Activated naive CD4-positive, alpha-beta T cell treated with anti-CD3 and anti-CD28 coated beads, Interleukin-2, amount 10 ng/mL, durations not matched to agents 7 days and 5 days (primary cell): Measurements from ENCODE around the gene PPP2R5A.

Experiments
- CTCF ChIA-PET: fragments of 350-600 bp; sonication (Branson Sonifier 250); formaldehyde crosslinking; loops from one replicate; lab custom pipeline; 2021; ENCODE audit warnings: antibody characterized with exemption; lab: Charles Lee
- DNase-seq: peaks from one replicate; pipeline ENCODE4 v3.0.0-alpha.2; 2020
- H3K27ac Mint-ChIP-seq: one replicate; pipeline ENCODE4 v1.8.0; 2021; ENCODE audit warnings: mild to moderate bottlenecking, moderate library complexity, mixed read lengths
- H3K27me3 Mint-ChIP-seq: one replicate; pipeline ENCODE4 v1.8.0; 2021; ENCODE audit warnings: mild to moderate bottlenecking, mixed read lengths
- H3K36me3 Mint-ChIP-seq: one replicate; pipeline ENCODE4 v1.8.0; 2021; ENCODE audit warnings: mixed read lengths
- H3K4me1 Mint-ChIP-seq: one replicate; pipeline ENCODE4 v1.8.0; 2021; ENCODE audit warnings: mixed read lengths
- H3K4me3 Mint-ChIP-seq: one replicate; pipeline ENCODE4 v1.8.0; 2021; ENCODE audit warnings: mild to moderate bottlenecking, moderate library complexity, mixed read lengths
- H3K9me3 Mint-ChIP-seq: one replicate; pipeline ENCODE4 v1.8.0; 2021; ENCODE audit warnings: mixed read lengths

Gene PPP2R5A

DNA sequence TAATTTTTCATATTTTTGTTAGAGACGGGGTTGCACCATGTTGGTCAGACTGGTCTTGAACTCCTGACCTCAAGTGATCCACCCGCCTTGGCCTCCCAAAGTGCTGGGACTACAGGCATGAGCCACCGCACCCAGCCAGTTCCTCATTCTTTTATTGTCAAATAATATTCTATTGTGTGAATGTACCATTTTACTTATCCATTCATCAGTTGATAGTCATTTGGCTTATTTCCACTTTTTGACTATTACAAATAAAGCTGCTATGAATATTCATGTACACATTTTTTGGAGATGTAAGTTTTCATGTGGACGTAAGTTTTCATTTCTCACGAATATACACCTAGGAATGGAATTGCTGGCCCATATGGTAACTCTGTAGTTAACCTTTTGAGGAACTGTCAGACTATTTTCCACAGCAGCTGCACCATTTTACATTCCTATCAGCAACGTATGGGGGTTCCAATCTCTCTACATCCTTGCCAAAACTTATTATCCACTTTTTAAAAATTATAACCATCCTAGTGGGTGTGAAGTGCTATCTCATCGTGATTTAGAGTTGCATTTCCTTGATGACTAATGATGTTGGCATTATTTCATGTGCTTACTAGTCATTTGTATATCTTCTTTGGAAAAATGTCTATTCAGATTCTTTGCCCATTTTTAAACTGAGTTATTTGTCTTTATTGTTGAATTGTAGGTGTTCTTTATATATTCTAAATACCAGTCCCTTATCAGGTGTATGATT lies 116.8 kb downstream of the PPP2R5A start:
- CTCF ChIA-PET, result interaction anchor here (0.7 kb wide), 1 partner anchor 90 kb away, joined by 3 read pairs; no protein-coding TSS in a partner anchor
- Mint-ChIP-seq H3K27ac (no peak overlapping the region), H3K27me3 (no peaks in the 10 kb centered on the region), H3K4me3 (no peak overlapping the region), H3K9me3 (peaks cover 5% of the 10 kb centered on the region), H3K36me3 (peaks cover 54% of the 10 kb centered on the region), H3K4me1 (no peaks in the 10 kb centered on the region)
- no peak for DNase-seq

DNA sequence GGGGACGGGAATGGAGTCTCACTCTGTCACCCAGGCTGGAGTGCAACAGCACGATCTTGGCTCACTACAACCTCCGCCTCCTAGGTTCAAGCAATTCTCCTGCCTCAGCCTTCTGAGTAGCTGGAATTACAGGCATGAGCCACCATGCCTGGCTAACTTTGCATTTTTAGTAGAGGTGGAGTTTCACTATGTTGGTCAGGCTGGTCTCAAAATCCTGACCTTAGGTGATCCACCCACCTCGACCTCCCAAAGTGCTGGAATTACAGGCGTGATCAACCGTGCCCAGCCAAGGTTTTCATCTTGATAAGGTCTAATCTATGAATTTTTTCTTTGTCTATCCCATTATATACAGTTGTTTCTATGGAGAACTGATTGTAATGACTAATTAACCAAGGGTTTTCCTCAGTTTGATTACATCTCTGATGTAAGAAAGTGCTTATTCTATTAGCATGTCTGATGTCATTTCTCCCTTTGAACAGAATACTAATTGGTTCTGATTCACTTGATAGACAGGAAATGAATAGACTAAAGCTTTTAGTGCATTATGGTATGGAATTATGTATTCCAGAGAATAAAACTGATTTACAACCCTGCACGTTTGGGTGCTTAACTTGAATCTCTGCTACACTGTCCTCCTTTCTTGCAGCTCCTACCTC lies 117.6 kb downstream of the PPP2R5A start:
- Mint-ChIP-seq H3K36me3 (peaks cover 52% of the 10 kb centered on the region), H3K27me3 (no peaks in the 10 kb centered on the region), H3K4me1 (no peaks in the 10 kb centered on the region), H3K4me3 (no peak overlapping the region), H3K9me3 (no peaks in the 10 kb centered on the region), H3K27ac (no peak overlapping the region)
- no peak for DNase-seq
- CTCF ChIA-PET, result no interaction called here

DNA sequence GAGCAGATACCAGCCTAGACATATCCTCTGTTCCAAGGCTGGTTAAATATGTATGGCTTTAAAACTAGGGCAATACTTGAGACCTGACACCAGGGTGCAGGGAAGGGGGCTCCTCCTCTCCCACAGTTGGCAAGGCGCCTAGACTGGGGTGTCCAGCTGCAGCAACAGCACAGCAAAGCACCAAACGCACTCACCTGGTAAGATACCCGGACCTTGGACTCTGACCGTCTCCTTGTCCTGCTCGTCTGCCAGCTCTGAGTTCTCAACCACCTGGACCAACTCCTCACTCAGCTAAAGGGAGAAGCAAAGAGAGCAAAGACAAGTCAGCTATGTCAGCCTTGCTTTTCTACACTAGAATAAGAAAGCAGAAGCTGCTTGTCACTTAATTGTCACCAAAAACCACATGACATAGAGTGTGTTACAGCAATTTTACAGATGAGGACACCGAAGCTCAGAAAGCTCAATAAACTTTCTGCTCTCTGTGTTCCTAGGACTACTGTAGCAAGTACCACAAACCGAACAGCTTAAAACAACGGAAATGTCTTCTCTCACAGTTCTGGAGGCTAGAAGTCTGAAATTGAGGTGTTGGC lies 125.1 kb downstream of the PPP2R5A start:
- H3K9me3 Mint-ChIP-seq, result no peaks in the 10 kb centered on the region
- peaks cover 54% of the 10 kb centered on the region for H3K36me3 Mint-ChIP-seq
- no peaks in the 10 kb centered on the region for H3K27me3 Mint-ChIP-seq
- DNase-seq, result no peak
- H3K27ac Mint-ChIP-seq, result no peak overlapping the region
- CTCF ChIA-PET, result no interaction called here
- H3K4me3 Mint-ChIP-seq, result no peak overlapping the region
- peaks cover 30% of the 10 kb centered on the region for H3K4me1 Mint-ChIP-seq
